Measurements from ENCODE around the gene MYCBP. TPM values are rescaled to one million over a fixed set of nuclear protein-coding genes. Genes with fewer than 3 reads are reported as not detected.
A peak's percentile ranks its signal among the peaks of the same experiment; 100 is the strongest.

Gene MYCBP
- total RNA-seq, 1 experiment from 2014 or later, result 33.1 TPM

- Histone ChIP-seq H3K4ac (ENCODE audit: low read depth, low read length) (no peak overlapping the region), H4K8ac (replicated peaks; ENCODE audit: insufficient read length, low read depth, low read length) (no peak overlapping the region), H3K27ac (ENCODE audit: insufficient read length, low read depth, low read length) (no peak overlapping the region), H2BK120ac (ENCODE audit: low read depth, low read length, poor library complexity, severe bottlenecking) (no peak overlapping the region), H2AK5ac (ENCODE audit: insufficient read length, low read length) (no peak overlapping the region), H3K14ac (ENCODE audit: insufficient read depth, low read length) (no peak overlapping the region), H3K79me1 (ENCODE audit: insufficient read depth, low read depth, low read length, poor library complexity, severe bottlenecking) (no peaks in the 10 kb centered on the region), H2BK5ac (ENCODE audit: insufficient read length, low read length) (no peak overlapping the region), H3K27me3 (ENCODE audit: insufficient read depth, low read length) (peaks cover 9% of the 10 kb centered on the region), H3K4me2 (ENCODE audit: insufficient read depth, insufficient read length, low read length) (peak overlapping the region; percentile 75), H3K9ac (ENCODE audit: extremely low read depth, insufficient read length, low read length) (no peak overlapping the region), H2BK15ac (ENCODE audit: low read depth, low read length) (no peak overlapping the region), H3T11ph (ENCODE audit: low read length) (no peak overlapping the region), H4K5ac (ENCODE audit: insufficient read length, low read depth, low read length) (no peak overlapping the region), H3K9me3 (ENCODE audit: control insufficient read depth, low read depth, low read length) (no peaks in the 10 kb centered on the region), H3K56ac (ENCODE audit: insufficient read length, low read depth, low read length) (no peak overlapping the region), H3K79me2 (ENCODE audit: insufficient read depth, low read length) (no peaks in the 10 kb centered on the region), H3K23ac (ENCODE audit: insufficient read length, low read depth, low read length) (no peak overlapping the region), H2AFZ (ENCODE audit: low read length) (no peak overlapping the region), H2BK20ac (ENCODE audit: low read depth, low read length, poor library complexity, severe bottlenecking) (no peak overlapping the region), H3K4me1 (ENCODE audit: insufficient read depth, low read length) (0 out of 2 replicates have a peak, but pooled peaks cover 2% of the 10 kb centered on the region), H3K18ac (ENCODE audit: insufficient read length, low read depth, low read length) (no peak overlapping the region), H4K20me1 (ENCODE audit: control insufficient read depth, insufficient read depth, insufficient read length) (no peaks in the 10 kb centered on the region), H4K91ac (ENCODE audit: insufficient read length, low read depth, low read length) (no peak overlapping the region), H2BK12ac (ENCODE audit: insufficient read length, low read depth, low read length) (no peak overlapping the region), H3K23me2 (ENCODE audit: insufficient read length, low read depth, low read length, poor library complexity, severe bottlenecking) (peaks cover 9% of the 10 kb centered on the region)
- no CpG with 5 or more reads among the region's 70 CpGs for WGBS (ENCODE audit: extremely low coverage, insufficient read length, low lambda C conversion rate)
- no peak overlapping the region for H3K27ac Mint-ChIP-seq
- H3K27me3 Mint-ChIP-seq (ENCODE audit: low read depth), result peaks cover 73% of the 10 kb centered on the region
- peak overlapping the region; percentile 70 to 82 for H3K4me3 Mint-ChIP-seq
- peaks cover 7 to 10% of the 10 kb centered on the region in 2 experiments; a peak in 4 of 5 replicates for H3K9me3 Mint-ChIP-seq
- H3K36me3 Mint-ChIP-seq (ENCODE audit: insufficient read depth in 1 of 3, low read depth in 3 of 3), result peaks cover 0 to 9% (median 3%) of the 10 kb centered on the region in 3 experiments; a peak in 3 of 7 replicates
- peak; percentile 97 for TF ChIP-seq CTCF (conservative IDR thresholded peaks at IDR 0.05)
- DNase-seq, result peak; percentile 79
- peaks cover 23 to 27% of the 10 kb centered on the region in 2 experiments for H3K4me1 Mint-ChIP-seq
Observed at GRCh38 chr1:38818175-38818976, 54.8 kb downstream of the MYCBP start.
